ENCODE data around the gene DIO3.

DNA sequence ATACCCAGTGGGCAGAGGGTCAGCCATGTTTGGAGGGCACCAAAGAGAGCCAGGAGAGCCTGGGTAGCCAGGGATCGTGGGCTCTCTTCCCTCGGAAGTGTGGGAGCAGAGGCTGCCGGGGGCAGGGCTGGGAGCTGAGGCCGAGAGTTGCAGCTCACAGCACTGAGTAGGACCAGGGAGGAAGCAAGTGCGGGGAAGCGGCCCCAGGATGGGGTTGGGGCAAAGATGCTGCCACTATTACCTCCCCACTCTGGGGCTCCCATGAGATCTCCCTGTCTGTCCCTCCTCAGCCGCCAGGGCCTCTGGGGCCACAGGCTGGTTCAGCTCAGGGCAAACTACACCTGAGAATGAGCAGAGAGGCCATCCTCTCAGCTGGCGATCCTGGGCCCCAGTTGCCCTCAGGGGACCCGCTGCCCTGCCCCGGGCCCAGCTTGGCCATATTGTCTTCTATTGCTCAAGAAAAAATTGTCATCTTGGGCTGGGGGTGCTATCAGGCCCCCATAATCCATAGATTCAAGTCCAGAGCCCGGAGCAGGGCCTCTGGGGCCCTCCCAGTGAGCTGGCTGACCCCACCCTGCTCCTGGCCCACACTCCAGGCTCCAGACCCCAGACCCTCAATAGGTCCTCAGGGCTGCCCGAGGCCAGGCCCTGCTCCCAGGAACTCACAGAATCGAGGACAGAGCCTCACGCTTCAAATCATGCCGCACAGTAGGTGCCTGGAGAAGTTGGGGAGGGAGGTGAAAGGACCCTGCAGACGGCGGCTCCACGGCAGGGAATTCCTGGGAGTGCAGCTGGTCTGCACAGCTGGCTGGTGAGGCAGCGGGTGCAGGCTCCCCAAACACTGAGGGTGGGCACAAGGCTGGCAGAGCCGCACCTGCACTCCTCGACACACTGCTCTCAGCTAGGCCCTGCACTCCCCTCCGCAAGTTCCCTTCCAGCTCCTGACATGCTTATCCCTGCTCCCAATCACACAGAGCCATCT lies 20.5 kb upstream of the DIO3 start:
- TF ChIP-seq EZH2 (IDR thresholded peaks at IDR 0.05; ENCODE audit: borderline replicate concordance), result no peak
- TF ChIP-seq, protein P1, sequence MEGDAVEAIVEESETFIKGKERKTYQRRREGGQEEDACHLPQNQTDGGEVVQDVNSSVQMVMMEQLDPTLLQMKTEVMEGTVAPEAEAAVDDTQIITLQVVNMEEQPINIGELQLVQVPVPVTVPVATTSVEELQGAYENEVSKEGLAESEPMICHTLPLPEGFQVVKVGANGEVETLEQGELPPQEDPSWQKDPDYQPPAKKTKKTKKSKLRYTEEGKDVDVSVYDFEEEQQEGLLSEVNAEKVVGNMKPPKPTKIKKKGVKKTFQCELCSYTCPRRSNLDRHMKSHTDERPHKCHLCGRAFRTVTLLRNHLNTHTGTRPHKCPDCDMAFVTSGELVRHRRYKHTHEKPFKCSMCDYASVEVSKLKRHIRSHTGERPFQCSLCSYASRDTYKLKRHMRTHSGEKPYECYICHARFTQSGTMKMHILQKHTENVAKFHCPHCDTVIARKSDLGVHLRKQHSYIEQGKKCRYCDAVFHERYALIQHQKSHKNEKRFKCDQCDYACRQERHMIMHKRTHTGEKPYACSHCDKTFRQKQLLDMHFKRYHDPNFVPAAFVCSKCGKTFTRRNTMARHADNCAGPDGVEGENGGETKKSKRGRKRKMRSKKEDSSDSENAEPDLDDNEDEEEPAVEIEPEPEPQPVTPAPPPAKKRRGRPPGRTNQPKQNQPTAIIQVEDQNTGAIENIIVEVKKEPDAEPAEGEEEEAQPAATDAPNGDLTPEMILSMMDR (IDR thresholded peaks at IDR 0.05; ENCODE audit: poor library complexity), result no peak
